PFSK-1 (cell line): ENCODE results near the gene FMN1.

Source experiments
- POLR2AphosphoS5 ChIP-seq: IDR thresholded peaks from 2 replicates; pipeline ENCODE4 v1.6.1; 2012; ENCODE audit warnings: low read depth, mild to moderate bottlenecking, control low read depth, low read length, moderate library complexity
- REST ChIP-seq, 2 experiments: IDR thresholded peaks; 2 replicates each; pipeline versions ENCODE4 v1.6.1 to v1.8.0; 2011 to 2012; ENCODE audit warnings: low read depth in 2 of 2, low read length in 2 of 2, control low read depth in 1 of 2, inconsistent platforms in 1 of 2, mild to moderate bottlenecking in 1 of 2, moderate library complexity in 1 of 2; ENCODE audit not compliant: insufficient read depth in 1 of 2
- SIN3A ChIP-seq: IDR thresholded peaks from 2 replicates; pipeline ENCODE4 v1.6.1; 2012; ENCODE audit warnings: mild to moderate bottlenecking, low read length, moderate library complexity, borderline replicate concordance; ENCODE audit not compliant: insufficient read depth
- TAF1 ChIP-seq: IDR thresholded peaks from 2 replicates; pipeline ENCODE4 v1.6.1; 2012; ENCODE audit warnings: low read length, control low read depth, borderline replicate concordance; ENCODE audit not compliant: insufficient read depth

DNA sequence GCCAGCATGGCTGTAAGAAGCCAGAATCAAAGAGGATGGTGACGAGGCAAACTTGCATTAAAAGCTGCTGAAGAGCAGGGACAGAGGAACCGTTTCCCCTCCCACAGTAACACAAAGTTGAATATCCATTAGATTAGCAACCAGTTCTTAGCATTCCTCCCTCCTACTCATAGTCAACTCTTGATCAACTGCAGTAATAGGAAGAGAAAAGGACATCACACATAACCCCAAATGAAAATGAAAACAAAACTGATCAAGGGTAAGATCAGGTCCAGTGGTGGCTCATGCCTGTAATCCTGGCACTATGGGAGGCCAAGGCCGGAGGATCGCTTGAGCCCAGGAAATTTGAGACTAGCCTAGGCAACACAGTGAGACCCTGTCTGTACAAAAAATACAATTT, 311.6 kb downstream of the FMN1 start:
- no peak for TF ChIP-seq TAF1
- TF ChIP-seq POLR2AphosphoS5, result no peak
- no peak for TF ChIP-seq REST (IDR thresholded peaks at IDR 0.05; ENCODE audit: insufficient read depth in 1 of 2, low read depth in 2 of 2, low read length in 2 of 2)
- no peak for TF ChIP-seq SIN3A
